ENCODE data around the gene PPARG. TPM values are rescaled to one million over a fixed set of nuclear protein-coding genes. Genes with fewer than 3 reads are reported as not detected.

The PPARG gene
- total RNA-seq, 1 donor from 2014 or later: 28.5 TPM

DNA sequence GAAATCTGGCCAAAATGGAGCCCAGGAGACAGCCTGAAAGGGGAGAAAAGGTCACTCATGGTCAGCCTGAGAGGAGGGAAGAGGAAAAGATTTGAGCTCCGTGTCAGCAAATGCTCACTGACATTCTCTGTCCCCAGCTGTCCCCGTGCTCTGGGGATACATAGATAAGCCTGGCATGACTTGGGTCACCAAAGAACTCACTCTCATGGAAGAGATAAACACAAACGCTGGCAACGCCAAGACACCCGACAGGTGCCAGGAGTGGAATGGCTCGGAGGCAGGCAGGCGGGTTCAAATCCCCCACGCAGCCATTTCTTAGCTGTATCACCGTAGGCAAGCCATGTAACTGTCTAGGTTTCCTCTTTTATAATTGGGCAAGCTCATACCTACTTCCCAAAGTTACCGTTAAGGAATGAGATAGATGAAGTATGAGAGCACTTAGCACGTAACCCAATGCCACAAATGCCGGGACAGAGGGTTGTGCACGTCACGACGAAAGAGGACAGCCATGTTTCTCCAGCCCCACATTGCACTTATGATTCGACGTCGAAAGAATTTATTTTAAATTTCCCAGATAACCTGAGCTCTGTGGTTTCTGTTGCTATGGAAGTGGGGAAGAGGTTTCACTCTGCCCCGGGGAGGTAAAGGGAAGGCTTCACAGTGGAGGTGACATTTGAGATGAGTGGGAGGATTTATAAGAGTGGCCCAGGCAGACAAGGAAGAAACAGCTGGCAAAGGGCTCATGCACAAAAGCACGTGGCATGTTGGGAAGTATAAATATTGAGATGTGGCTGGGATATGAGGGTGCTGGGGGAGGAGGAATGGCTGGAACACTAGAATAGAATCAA lies 154.0 kb downstream of the PPARG start:
- TF ChIP-seq, protein P1, sequence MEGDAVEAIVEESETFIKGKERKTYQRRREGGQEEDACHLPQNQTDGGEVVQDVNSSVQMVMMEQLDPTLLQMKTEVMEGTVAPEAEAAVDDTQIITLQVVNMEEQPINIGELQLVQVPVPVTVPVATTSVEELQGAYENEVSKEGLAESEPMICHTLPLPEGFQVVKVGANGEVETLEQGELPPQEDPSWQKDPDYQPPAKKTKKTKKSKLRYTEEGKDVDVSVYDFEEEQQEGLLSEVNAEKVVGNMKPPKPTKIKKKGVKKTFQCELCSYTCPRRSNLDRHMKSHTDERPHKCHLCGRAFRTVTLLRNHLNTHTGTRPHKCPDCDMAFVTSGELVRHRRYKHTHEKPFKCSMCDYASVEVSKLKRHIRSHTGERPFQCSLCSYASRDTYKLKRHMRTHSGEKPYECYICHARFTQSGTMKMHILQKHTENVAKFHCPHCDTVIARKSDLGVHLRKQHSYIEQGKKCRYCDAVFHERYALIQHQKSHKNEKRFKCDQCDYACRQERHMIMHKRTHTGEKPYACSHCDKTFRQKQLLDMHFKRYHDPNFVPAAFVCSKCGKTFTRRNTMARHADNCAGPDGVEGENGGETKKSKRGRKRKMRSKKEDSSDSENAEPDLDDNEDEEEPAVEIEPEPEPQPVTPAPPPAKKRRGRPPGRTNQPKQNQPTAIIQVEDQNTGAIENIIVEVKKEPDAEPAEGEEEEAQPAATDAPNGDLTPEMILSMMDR (IDR thresholded peaks at IDR 0.05): no peak
- TF ChIP-seq POLR2AphosphoS5 (IDR thresholded peaks at IDR 0.05; ENCODE audit: insufficient read depth in 1 of 2, low read depth in 1 of 2) (no peak), POLR2A (IDR thresholded peaks at IDR 0.05) (no peak)
- Histone ChIP-seq H3K4me3 (no peak overlapping the region), H3K27ac (no peak overlapping the region), H3K36me3 (no peaks in the 10 kb centered on the region), H3K9me3 (no peaks in the 10 kb centered on the region), H3K27me3 (no peaks in the 10 kb centered on the region), H3K4me1 (peaks cover 20% of the 10 kb centered on the region)
- DNase-seq (ENCODE audit: extremely low spot score in 2 of 2): no peak
- intact Hi-C loops (cut with DNase I): no loop called here

DNA sequence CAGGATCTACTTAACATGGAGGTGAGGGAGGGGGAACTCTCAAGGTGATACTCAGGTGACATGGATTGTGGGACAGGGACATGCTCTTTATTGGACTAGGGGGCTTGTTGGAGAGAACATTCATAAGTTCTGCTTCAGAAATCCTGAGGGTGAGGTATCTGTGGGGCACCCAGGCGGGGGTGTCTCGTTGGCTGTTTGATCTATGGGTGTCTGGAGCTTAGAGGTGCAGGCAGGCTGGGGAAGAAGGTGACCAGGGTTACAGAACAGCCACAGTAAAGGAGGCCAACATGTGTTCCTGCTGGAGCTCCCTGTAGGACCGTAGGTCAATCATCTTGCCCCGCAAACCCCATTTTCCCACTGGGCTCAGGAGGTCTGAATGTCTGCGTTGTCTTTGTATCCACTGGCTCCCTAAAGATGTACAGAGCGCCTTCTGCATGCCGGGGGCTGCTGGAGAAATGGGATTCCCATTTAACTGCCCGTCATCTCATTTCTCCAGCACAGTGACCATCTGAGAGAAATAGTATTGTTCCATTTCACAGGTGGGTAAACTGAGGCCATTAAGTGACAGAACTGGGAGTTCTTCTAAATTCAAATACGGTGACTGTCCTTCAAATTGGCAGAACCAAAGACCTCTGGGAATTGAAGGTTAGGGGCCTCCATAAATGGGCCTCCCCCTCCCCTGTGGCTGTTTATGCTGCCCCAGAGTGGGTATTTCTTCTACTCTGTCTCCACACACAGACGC lies 155.1 kb downstream of the PPARG start:
- intact Hi-C loops (cut with DNase I): no loop called here
- Histone ChIP-seq H3K36me3 (no peaks in the 10 kb centered on the region), H3K9me3 (no peaks in the 10 kb centered on the region), H3K4me1 (peaks cover 20% of the 10 kb centered on the region), H3K27me3 (no peaks in the 10 kb centered on the region), H3K4me3 (no peak overlapping the region), H3K27ac (no peak overlapping the region)
- no peak for TF ChIP-seq POLR2A (IDR thresholded peaks at IDR 0.05)
- TF ChIP-seq, protein P1 (IDR thresholded peaks at IDR 0.05): no peak
- no peak for TF ChIP-seq POLR2AphosphoS5 (IDR thresholded peaks at IDR 0.05; ENCODE audit: insufficient read depth in 1 of 2, low read depth in 1 of 2)
- DNase-seq (ENCODE audit: extremely low spot score in 2 of 2): no peak

DNA sequence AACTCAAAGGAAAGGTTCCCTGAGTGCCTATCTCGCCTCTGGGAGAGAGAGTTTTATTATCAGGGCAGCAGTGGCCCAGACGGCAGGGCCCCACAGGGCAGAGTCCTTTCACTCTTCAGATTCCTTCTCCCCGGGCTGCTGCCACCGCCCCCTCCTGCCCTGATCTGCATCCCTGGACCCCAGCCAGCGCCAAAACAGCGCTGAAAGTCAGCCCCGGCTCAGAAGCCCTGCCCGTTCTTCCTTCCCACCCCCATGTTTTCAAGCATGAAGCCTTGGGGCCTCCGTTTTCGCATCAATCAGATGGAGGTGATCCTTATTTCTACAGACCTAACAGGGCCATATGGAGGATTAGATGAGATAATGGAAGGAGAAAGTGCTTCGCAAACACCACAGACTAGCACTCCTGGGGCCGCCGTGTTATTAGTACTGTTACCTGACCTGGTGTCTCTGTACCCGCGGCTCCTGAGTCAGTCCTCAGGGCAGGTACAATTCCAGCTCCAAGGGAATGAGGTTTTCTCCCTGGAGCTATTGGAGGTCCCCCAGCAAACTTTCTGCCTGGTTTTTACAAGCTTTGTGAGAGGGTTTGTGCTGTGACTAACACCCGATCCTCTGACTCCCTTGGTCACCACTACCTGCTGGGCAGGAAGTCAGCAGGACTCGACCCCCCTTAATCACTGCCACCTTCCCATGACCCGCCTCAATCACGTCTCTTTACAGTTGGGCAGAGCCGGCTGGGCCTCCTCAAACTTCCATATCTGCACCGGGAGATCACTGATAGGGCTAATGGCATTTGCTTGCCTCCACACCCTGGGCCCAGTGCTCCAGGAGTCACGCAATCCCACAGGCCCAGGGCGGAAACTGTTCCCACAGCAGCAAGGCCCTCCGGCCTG lies 156.0 kb downstream of the PPARG start:
- TF ChIP-seq, protein P1 (IDR thresholded peaks at IDR 0.05): no peak
- no peak for TF ChIP-seq POLR2A (IDR thresholded peaks at IDR 0.05)
- TF ChIP-seq POLR2AphosphoS5 (IDR thresholded peaks at IDR 0.05; ENCODE audit: insufficient read depth in 1 of 2, low read depth in 1 of 2): no peak
- no peaks in the 10 kb centered on the region for H3K27me3 ChIP-seq
- no peaks in the 10 kb centered on the region for H3K36me3 ChIP-seq
- no peak overlapping the region for H3K4me3 ChIP-seq
- H3K27ac ChIP-seq: no peak overlapping the region
- no peaks in the 10 kb centered on the region for H3K9me3 ChIP-seq
- no peak for DNase-seq (ENCODE audit: extremely low spot score in 2 of 2)
- intact Hi-C loops (cut with DNase I): no loop called here
- H3K4me1 ChIP-seq: peaks cover 20% of the 10 kb centered on the region

DNA sequence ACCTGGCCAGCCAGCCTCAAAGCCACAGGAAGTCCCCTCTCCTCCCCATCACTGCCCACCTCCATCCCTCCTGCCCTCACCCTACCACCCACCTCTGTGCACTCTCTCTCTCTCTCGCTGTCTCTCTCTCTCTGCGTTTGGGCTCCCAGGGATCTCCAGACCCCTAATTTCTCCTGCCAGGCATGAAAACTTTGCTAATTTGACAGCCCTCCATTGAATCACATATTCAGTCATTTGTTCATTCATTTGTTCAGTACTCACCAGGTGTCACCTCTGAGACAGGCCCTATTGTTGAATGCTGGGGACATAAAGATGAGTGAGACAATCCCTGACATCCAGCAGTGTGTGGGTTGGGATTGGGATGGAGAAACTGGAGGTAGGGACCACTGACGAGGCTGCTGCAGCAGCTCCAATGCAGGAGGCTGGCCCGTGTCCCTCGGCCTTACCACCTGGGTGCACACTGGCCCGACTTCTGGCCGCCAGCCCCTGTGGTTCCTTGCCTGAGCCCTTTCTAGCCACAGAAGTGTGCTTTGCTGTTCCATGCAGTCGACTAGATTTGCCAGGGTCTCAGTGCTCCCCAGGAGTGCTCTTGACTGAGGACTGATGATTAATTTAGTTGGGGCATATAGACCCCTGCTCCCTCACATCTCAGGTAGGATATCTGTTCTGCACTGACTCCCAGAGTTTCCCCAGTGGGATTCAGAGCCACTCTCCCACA lies 156.8 kb downstream of the PPARG start:
- Histone ChIP-seq H3K4me1 (peaks cover 14% of the 10 kb centered on the region), H3K9me3 (no peaks in the 10 kb centered on the region), H3K27me3 (no peaks in the 10 kb centered on the region), H3K27ac (no peak overlapping the region), H3K36me3 (no peaks in the 10 kb centered on the region), H3K4me3 (no peak overlapping the region)
- intact Hi-C loops (cut with DNase I): no loop called here
- DNase-seq (ENCODE audit: extremely low spot score in 2 of 2): no peak
- TF ChIP-seq POLR2A (IDR thresholded peaks at IDR 0.05) (no peak), POLR2AphosphoS5 (IDR thresholded peaks at IDR 0.05; ENCODE audit: insufficient read depth in 1 of 2, low read depth in 1 of 2) (no peak)
- TF ChIP-seq, protein P1 (IDR thresholded peaks at IDR 0.05): no peak

Data from vagina (tissue), 2 donors.